GM18951 (cell line): ENCODE data around the gene SYF2.

Source experiments
- POLR2A ChIP-seq: IDR thresholded peaks from 4 replicates; pipeline ENCODE4 v1.6.1; 2011; ENCODE audit warnings: mild to moderate bottlenecking; ENCODE audit not compliant: insufficient read length, insufficient read depth; ENCODE audit errors: extremely low read depth
- in situ Hi-C: fragments of 300-500 bp; cut with MboI; formaldehyde crosslinking; loops from one replicate; pipeline ENCODE4 v1.12.0; 2022; ENCODE audit warnings: low sequenced_read_pairs, mixed read lengths, inconsistent platforms; ENCODE audit not compliant: unreplicated experiment

SYF2 gene

GRCh38 chr1:25174730-25175612 is 57.3 kb downstream of the SYF2 start:
- in situ Hi-C loops: no loop called here

GRCh38 chr1:25174363-25174729 is 58.0 kb downstream of the SYF2 start:
- TF ChIP-seq POLR2A: no peak
- in situ Hi-C loops: no loop called here

More at GRCh38 chr1:25174730-25175612, 57.3 kb downstream of the SYF2 start:
- no peak for TF ChIP-seq POLR2A

GRCh38 chr1:25173809-25174340 is 58.4 kb downstream of the SYF2 start:
- in situ Hi-C loops: no loop called here
- TF ChIP-seq POLR2A: no peak
